ENCODE measurements around the gene CCBE1.

Gene CCBE1

DNA sequence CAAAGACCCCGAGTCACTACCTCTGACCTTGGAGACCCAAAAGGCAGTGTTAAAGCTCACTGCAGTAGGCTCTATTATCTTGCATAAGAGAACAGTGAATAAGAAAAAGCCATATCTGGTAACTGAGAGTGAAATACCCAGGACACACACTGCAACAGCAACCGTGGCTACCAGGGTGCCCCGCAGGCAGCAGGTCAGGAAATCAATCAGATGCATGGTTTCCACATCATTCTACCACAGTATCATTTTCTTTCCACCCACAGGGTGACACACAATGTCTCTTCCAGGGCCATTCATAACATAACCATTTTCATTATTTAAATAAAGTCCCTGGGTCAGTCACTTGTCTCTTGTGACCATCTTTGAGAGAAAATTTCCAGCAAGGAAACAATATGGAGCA is 131.3 kb downstream of the CCBE1 start:
- no peak for DNase-seq

DNA sequence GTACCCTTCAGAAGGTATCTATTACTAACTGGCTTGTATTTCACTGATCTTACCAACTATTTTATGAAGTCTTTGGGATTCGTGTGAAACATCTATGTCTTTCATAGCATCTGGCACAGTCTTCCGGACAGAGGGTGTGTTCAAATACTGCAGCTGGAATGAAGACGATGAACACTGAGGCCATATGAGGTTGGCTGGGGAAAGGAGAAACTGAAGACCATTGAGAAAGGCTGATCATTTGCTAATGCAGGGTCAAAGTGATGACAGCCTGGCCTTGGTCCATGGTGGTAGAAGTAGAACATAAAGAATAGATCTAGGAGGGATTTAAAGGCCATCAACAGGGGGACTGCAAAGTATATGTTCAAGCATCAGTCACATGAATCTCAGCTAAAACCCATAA is 132.7 kb downstream of the CCBE1 start:
- no peak for DNase-seq

- DNase-seq, result no peak
These were observed 133.9 kb downstream of the CCBE1 start for GRCh38 chr18:59563176-59563785.

DNA sequence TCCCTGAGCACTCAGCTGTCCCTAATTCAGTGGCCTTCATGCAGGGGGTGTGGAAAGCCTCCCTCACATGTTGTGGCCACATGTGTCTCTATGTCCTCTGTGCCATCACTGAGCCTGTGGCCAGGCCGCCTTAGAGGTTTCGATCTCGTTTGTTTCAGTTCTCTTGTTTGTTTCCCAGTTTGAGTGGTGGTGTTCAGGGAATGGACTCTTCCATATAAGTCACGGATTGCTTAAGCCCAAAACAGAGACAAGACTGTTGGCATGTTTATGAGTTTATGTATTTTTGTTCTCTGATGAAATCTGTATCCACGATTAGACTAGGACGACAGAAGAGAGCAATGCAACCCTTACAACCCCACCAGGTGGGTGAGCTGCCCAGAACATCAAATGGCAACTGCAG is 134.5 kb downstream of the CCBE1 start:
- DNase-seq, result no peak

DNA sequence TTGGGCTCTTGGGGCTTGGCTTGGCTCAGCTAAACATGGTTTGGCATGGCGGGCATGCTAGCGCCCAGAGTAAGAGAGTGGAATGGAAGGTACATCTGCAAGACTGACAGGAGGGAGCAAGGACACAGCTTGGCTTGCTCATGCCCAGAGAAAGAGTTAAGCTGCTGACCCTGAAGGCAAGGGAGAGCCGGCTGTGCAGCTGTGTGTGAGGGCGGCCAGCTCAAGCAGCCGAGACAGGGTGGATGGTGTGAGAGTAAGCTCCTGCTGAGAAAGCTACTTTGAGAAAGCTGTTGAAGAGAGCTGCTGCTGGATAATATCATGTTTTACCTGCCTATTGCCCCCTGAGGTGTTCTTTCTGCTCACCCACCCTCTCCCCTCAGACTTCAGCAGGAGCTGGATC is 135.6 kb downstream of the CCBE1 start:
- DNase-seq, result peak in 1 of 2 experiments; percentile 29

GRCh38 chr18:59560556-59560955 is 136.7 kb downstream of the CCBE1 start:
- DNase-seq, result peak; percentile 93 to 97

GRCh38 chr18:59559528-59559927 is 137.7 kb downstream of the CCBE1 start:
- peak in 1 of 2 experiments; percentile 27 for DNase-seq

GRCh38 chr18:59555995-59556659 is 141.1 kb downstream of the CCBE1 start:
- no peak for DNase-seq

- DNase-seq, result no peak
These were observed 142.4 kb downstream of the CCBE1 start for GRCh38 chr18:59554796-59555335.

DNA sequence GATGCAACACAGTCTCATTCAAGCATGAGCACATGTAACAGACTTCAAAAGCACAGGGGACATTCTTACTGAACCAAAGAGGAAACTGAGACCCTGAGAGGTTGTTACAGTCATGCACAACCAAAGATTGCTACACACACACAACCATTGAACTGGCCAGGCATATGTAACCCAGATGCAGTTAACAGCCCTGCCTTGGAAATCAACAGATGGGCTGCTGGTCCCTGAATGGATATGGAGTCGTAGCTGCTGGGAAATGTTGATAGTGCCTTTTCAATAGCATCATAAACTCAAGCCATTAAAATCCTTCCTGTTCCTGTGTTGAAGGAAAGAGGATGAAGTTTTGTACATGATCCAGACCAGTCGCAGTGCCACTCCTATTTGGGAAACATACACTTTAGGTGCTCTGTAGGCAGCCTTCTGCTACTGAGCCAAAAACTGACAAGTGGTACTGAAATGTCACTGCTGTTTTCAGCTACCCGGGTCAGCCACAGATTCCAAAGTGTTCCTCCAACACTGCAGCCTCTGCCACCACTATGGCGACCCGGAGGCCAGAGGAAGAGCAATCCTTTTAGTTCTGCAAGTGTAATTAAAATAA is 143.9 kb downstream of the CCBE1 start:
- DNase-seq, result peak in 1 of 2 experiments; percentile 3

DNA sequence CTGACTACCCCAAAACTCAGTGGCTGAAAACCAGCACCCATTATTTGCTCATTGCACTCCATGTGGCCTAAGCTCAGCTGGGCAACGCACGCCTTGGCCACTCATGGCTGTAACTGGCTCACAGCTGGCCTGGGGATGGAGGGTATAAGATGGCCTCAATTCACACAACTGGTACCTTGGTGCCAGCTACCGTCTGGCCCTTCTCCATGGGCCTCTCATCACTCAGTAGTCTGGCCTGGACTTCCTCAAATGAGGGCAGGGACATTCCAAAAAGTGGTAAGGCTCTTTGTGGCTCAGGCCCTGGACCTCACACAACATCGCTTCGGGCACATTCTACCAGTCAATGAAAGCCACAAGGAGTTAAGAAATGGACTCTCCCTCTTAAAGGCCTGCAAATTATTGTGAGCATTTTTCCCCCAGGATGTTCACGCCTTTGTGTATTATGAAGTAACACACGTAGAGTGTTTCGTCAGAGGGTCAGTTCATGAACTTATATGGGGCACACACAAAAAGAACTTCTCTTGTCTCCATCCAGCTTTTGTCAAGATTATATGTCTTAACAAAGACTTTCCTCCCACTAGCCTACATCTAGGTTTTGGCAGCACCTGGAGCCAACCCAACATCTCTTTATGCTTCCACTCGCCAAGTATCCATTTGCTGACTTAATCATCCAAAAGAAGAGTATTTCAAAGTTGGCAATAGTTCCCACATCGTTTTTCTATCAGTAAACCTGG is 145.2 kb downstream of the CCBE1 start:
- no peak for DNase-seq

DNA sequence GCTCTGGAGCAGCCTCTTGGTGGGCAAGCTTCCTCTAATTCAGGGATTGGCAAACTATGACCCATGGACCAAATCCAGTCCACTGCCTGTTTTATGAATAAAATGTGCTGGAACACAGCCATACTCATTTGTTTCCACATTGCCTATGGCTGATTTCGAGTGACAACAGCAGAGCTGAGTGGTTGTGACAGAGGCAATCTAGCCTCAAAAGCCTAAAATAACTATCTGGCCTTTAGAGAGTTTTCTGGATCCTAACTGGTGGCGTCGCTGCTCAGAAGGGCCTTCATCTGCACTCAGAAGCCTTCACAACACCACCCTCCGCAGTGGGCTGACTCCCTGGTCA is 147.1 kb downstream of the CCBE1 start:
- no peak for DNase-seq

DNA sequence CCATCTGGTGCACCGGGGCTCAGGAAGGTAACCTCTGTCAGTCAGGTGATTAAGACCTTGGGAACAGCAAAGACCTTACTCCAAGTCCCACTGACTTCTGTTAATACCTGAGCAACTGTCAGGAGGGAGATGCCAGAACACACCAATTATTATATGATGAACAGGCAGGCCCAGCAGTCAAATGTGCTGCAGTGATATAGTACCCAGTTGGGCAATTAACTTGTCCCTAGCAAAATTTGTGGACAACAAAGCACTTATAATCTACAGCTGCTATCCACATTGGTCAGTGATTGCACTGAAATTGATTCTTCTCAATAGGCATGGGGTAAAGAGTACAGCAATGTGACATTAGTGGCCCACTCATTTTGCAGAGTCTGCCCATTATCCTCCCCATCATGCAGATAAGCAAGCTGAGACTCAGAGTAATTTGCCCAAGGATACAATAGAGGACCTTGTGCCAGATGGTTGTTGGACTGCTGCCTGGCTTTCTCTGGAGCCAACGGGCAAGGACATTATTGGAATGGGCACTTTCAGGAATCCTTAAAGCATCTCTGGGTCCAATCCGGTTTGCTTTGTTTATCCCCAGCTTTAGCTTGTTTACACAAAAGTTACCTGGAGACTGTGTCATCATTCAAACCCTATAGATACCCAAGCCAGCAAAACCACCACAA is 147.6 kb downstream of the CCBE1 start:
- peak in 1 of 2 experiments; percentile 4 for DNase-seq

- no peak for DNase-seq
These were observed 149.5 kb downstream of the CCBE1 start for GRCh38 chr18:59547581-59548182.

- DNase-seq, result no peak
These were observed 151.0 kb downstream of the CCBE1 start for GRCh38 chr18:59546188-59546587.

DNA sequence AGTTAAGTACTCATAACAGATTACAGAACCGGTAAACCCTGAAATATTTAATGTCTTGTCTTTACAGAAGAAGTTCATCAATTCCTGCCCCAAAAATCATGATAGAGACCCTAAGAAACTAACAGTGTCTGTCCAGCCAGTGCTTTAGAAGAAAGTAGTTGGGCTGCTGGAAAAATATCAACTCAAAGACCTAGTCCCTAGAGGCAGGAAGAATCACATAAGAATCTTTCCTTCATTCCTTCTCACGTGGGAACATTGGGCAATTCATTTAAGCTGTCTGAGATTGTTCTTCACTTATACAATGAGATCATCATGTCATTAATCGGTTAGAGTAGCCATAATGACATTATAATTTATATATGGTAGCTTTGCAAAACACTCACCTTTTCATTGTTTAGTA is 156.4 kb downstream of the CCBE1 start:
- no peak for DNase-seq

GRCh38 chr18:59540346-59540745 is 156.9 kb downstream of the CCBE1 start:
- no peak for DNase-seq

- DNase-seq, result no peak
These were observed 158.1 kb downstream of the CCBE1 start for GRCh38 chr18:59539108-59539507.

DNA sequence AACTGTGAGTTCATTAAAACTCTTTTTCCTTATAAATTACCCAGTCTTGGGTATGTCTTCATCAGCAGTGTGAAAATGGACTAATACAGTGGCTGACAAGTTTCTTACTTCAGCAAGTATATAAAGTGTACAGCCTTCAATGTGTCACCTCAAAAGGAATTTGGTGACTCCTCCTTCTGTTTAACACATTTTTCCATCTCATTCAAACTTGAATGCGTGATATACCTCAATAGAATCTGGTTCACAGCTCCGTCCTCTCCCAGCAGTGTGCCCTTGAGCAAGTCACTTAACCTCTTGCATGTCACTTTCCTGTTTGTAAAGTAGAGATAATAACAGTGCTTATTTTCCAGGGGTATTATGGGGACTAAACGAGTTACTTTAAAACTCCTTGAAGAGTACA is 159.6 kb downstream of the CCBE1 start:
- DNase-seq, result no peak

DNA sequence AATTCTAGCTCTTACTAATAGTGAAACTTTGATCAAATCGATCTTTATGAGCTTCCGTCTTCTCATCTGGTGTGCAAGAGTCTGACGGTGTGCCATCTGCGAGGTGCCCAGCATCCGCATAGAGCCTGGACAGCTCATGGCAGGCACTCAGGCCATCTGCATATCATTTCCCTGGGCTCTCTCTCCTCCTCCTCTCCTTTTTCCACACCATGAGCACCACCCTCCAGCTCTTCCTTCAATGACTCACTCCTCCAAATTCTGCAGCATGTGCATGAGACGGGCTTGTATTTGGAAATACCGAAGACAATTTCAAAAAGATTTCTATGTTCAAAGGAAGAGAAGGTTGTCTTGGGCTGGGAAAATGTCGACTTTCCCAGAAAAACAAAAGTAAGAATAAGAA is 161.1 kb downstream of the CCBE1 start:
- no peak for DNase-seq

- no peak for DNase-seq
These were observed 162.2 kb downstream of the CCBE1 start for GRCh38 chr18:59535055-59535454.

- no peak for DNase-seq
These were observed 168.4 kb downstream of the CCBE1 start for GRCh38 chr18:59528866-59529265.

Data from NCI-H524 (cell line).